HG03521 (cell line): ENCODE results near the gene SYTL3.
"Not testable (repeated sequence)": the region's sequence is repeated elsewhere in the genome, so short reads cannot be mapped to it uniquely, and the experiment has no call there.

ENCODE experiments used
- ATAC-seq: cut with Tn5 transposase; IDR thresholded peaks from one replicate; pipeline ENCODE4 v1.9.1; 2021; ENCODE audit warnings: mild to moderate bottlenecking, moderate library complexity; ENCODE audit not compliant: unreplicated experiment

Gene SYTL3

GRCh38 chr6:158661156-158661685 lies 11.4 kb downstream of the SYTL3 start:
- no peak for ATAC-seq

GRCh38 chr6:158662607-158662953 lies 12.7 kb downstream of the SYTL3 start:
- no peak for ATAC-seq

- ATAC-seq = no peak
Observed at GRCh38 chr6:158662954-158663624, 13.2 kb downstream of the SYTL3 start.

GRCh38 chr6:158663625-158664165 lies 13.8 kb downstream of the SYTL3 start:
- ATAC-seq = no peak

- ATAC-seq = no peak
Observed at GRCh38 chr6:158665332-158665731, 15.5 kb downstream of the SYTL3 start.

- ATAC-seq = no peak
Observed at GRCh38 chr6:158666628-158667359, 16.9 kb downstream of the SYTL3 start.

GRCh38 chr6:158667360-158667981 lies 17.6 kb downstream of the SYTL3 start:
- ATAC-seq = no peak

- ATAC-seq = no peak
Observed at GRCh38 chr6:158668707-158669103, 18.9 kb downstream of the SYTL3 start.

- no peak for ATAC-seq
Observed at GRCh38 chr6:158669145-158670035, 19.5 kb downstream of the SYTL3 start.

- not testable (repeated sequence) for ATAC-seq
Observed at GRCh38 chr6:158672119-158672518, 22.3 kb downstream of the SYTL3 start.

- no peak for ATAC-seq
Observed at GRCh38 chr6:158672726-158673125, 22.9 kb downstream of the SYTL3 start.

- ATAC-seq = no peak
Observed at GRCh38 chr6:158674342-158675131, 24.7 kb downstream of the SYTL3 start.

GRCh38 chr6:158677094-158677493 lies 27.2 kb downstream of the SYTL3 start:
- not testable (repeated sequence) for ATAC-seq

GRCh38 chr6:158677906-158678578 lies 28.2 kb downstream of the SYTL3 start:
- ATAC-seq = no peak

- ATAC-seq = no peak
Observed at GRCh38 chr6:158680015-158680414, 30.2 kb downstream of the SYTL3 start.

GRCh38 chr6:158680481-158680880 lies 30.6 kb downstream of the SYTL3 start:
- ATAC-seq = no peak

- no peak for ATAC-seq
Observed at GRCh38 chr6:158684311-158684710, 34.5 kb downstream of the SYTL3 start.

GRCh38 chr6:158684745-158685324 lies 35.0 kb downstream of the SYTL3 start:
- no peak for ATAC-seq

GRCh38 chr6:158686311-158686710 lies 36.5 kb downstream of the SYTL3 start:
- no peak for ATAC-seq
